Inflammatory macrophage (primary cell): Measurements from ENCODE around the gene LPP.

ENCODE experiments used
- DNase-seq, 2 donors: peaks; one replicate each; pipeline ENCODE4 v3.0.0-alpha.2; 2020 to 2022

Gene LPP

GRCh38 chr3:188370081-188370830, 216.3 kb downstream of the LPP start:
- DNase-seq, result no peak

GRCh38 chr3:188378786-188379185, 224.8 kb downstream of the LPP start:
- no peak for DNase-seq

- no peak for DNase-seq
Measured at GRCh38 chr3:188380252-188380651, 226.3 kb downstream of the LPP start.

- DNase-seq, result no peak
Measured at GRCh38 chr3:188380722-188381121, 226.8 kb downstream of the LPP start.

GRCh38 chr3:188383748-188384147, 229.8 kb downstream of the LPP start:
- DNase-seq, result no peak

- peak; percentile 88 to 89 for DNase-seq
Measured at GRCh38 chr3:188385295-188385694, 231.3 kb downstream of the LPP start.

- DNase-seq, result peak; percentile 92 to 95
Measured at GRCh38 chr3:188389711-188390342, 235.9 kb downstream of the LPP start.

- DNase-seq, result no peak
Measured at GRCh38 chr3:188390343-188390718, 236.4 kb downstream of the LPP start.

- DNase-seq, result peak; percentile 44 to 51
Measured at GRCh38 chr3:188390775-188391443, 237.0 kb downstream of the LPP start.

GRCh38 chr3:188391592-188391991, 237.6 kb downstream of the LPP start:
- DNase-seq, result no peak

GRCh38 chr3:188392076-188392475, 238.1 kb downstream of the LPP start:
- DNase-seq, result no peak

GRCh38 chr3:188394623-188395022, 240.7 kb downstream of the LPP start:
- peak in 1 of 2 donors; percentile 49 for DNase-seq

GRCh38 chr3:188396251-188396650, 242.3 kb downstream of the LPP start:
- no peak for DNase-seq

- no peak for DNase-seq
Measured at GRCh38 chr3:188396900-188397299, 242.9 kb downstream of the LPP start.

GRCh38 chr3:188397766-188398705, 244.1 kb downstream of the LPP start:
- no peak for DNase-seq

- peak; percentile 76 to 80 for DNase-seq
Measured at GRCh38 chr3:188400494-188401243, 246.7 kb downstream of the LPP start.

GRCh38 chr3:188401244-188401993, 247.5 kb downstream of the LPP start:
- peak; percentile 27 to 43 for DNase-seq

GRCh38 chr3:188402229-188402628, 248.3 kb downstream of the LPP start:
- DNase-seq, result no peak

- DNase-seq, result no peak
Measured at GRCh38 chr3:188403404-188403803, 249.4 kb downstream of the LPP start.

- DNase-seq, result no peak
Measured at GRCh38 chr3:188404124-188404523, 250.2 kb downstream of the LPP start.

- DNase-seq, result no peak
Measured at GRCh38 chr3:188404701-188405100, 250.7 kb downstream of the LPP start.
